HCT116 (cell line): ENCODE measurements around the gene SRPX. TPM values are rescaled to one million over a fixed set of nuclear protein-coding genes. Genes with fewer than 3 reads are reported as not detected.

Source experiments
- ATAC-seq: fragments of 200-7000 bp; cut with Tn5 transposase; 2 replicates; pipeline ENCODE4 v1.9.1; 2020; ENCODE audit warnings: mild to moderate bottlenecking, moderate library complexity
- BruUV-seq: library from RNA; stranded (reverse); fragments of 400-500 nt; replicated peaks from 2 replicates; lab custom pipeline; 2021; lab: Mats Ljungman, UMichigan
- CTCF ChIA-PET: fragments of 300-600 bp; sonication (Branson Sonifier 250); formaldehyde crosslinking; loops from one replicate; lab custom pipeline; 2021; ENCODE audit warnings: antibody characterized with exemption; lab: Charles Lee
- POLR2A ChIA-PET: fragments of 300-600, 350-600 bp; sonication (Branson Sonifier 250); formaldehyde crosslinking; loops from one replicate; lab custom pipeline; 2021; ENCODE audit warnings: antibody characterized with exemption; lab: Charles Lee
- RAD21 ChIA-PET, 2 experiments: fragments of 300-600 bp; sonication (Branson Sonifier 250); formaldehyde crosslinking; loops; one replicate each; lab custom pipeline; 2023; ENCODE audit warnings: low total read pairs in 2 of 2; ENCODE audit not compliant: uncharacterized antibody in 2 of 2, unreplicated experiment in 2 of 2, low non-redundant PET in 1 of 2; lab: Charles Lee
- DNase-seq: peaks from one replicate; pipeline ENCODE4 v3.0.0-alpha.2; 2010; ENCODE audit warnings: low read depth, low spot score
- H2AFZ ChIP-seq: fragments of 200-600 bp; shearing (Covaris generic), sonication (generic); 2 replicates; pipeline ENCODE4 v1.6.1; 2017; ENCODE audit warnings: low read depth, mixed run types, mixed read lengths, antibody characterized with exemption, low read length; ENCODE audit not compliant: poor library complexity, severe bottlenecking
- H3K27ac ChIP-seq: 2 replicates; pipeline ENCODE4 v1.5.1; 2012; ENCODE audit warnings: low read depth, low read length
- H3K27me3 ChIP-seq: fragments of 200-600 bp; sonication (generic); 2 replicates; pipeline ENCODE4 v1.6.1; 2016; ENCODE audit warnings: mixed run types, low read length, mixed read lengths; ENCODE audit not compliant: insufficient read depth
- H3K36me3 ChIP-seq, 2 experiments: fragments of 200-500 bp in 1 of 2; fragments of 200-600 bp in 1 of 2; sonication (Bioruptor generic) in 1 of 2; sonication (generic) in 1 of 2; 2 replicates each; pipeline versions ENCODE4 v1.5.1 to v1.6.1; 2014 to 2016; ENCODE audit warnings: low read length in 2 of 2, inconsistent platforms in 1 of 2, mixed read lengths in 1 of 2, mixed run types in 1 of 2; ENCODE audit not compliant: insufficient read depth in 2 of 2, control insufficient read depth in 1 of 2
- H3K4me1 ChIP-seq, 2 experiments: fragments of 200-600 bp in 1 of 2; sonication (generic) in 1 of 2; 2 replicates each; pipeline versions ENCODE4 v1.5.1 to v1.6.1; 2012 to 2017; ENCODE audit warnings: low read length in 2 of 2, inconsistent platforms in 1 of 2, mild to moderate bottlenecking in 1 of 2, mixed read lengths in 1 of 2, mixed run types in 1 of 2, moderate library complexity in 1 of 2; ENCODE audit not compliant: insufficient read depth in 2 of 2, control insufficient read depth in 1 of 2
- H3K4me2 ChIP-seq: fragments of 200-600 bp; sonication (generic); 2 replicates; pipeline ENCODE4 v1.6.1; 2017; ENCODE audit warnings: mixed run types, low read length, mixed read lengths
- H3K4me3 ChIP-seq, 2 experiments: fragments of 200-600 bp in 1 of 2; sonication (generic) in 1 of 2; replicated peaks in 1 of 2; 2 replicates each; pipeline ENCODE4 v1.5.1; 2011 to 2016; ENCODE audit warnings: low read length in 2 of 2, control low read depth in 1 of 2, low read depth in 1 of 2, mild to moderate bottlenecking in 1 of 2, mixed read lengths in 1 of 2, mixed run types in 1 of 2
- H3K79me2 ChIP-seq: fragments of 200-600 bp; sonication (generic); 2 replicates; pipeline ENCODE4 v1.6.1; 2017; ENCODE audit warnings: mild to moderate bottlenecking, mixed run types, low read length, moderate library complexity, mixed read lengths; ENCODE audit not compliant: insufficient read depth
- H3K9ac ChIP-seq: fragments of 200-600 bp; sonication (generic); 2 replicates; pipeline ENCODE4 v1.6.1; 2016; ENCODE audit warnings: low read length, mixed read lengths
- H3K9me2 ChIP-seq: fragments of 200-600 bp; sonication (generic), shearing (Covaris generic); 2 replicates; pipeline ENCODE4 v1.6.1; 2017; ENCODE audit warnings: mixed run types, mild to moderate bottlenecking, moderate library complexity; ENCODE audit not compliant: insufficient read depth
- H3K9me3 ChIP-seq, 2 experiments: fragments of 200-500 bp in 1 of 2; fragments of 200-600 bp in 1 of 2; sonication (Bioruptor generic) in 1 of 2; sonication (generic) in 1 of 2; 2 replicates each; pipeline ENCODE4 v1.6.1; 2014 to 2017; ENCODE audit warnings: low read length in 2 of 2, mixed read lengths in 2 of 2, inconsistent platforms in 1 of 2, low read depth in 1 of 2, mild to moderate bottlenecking in 1 of 2, mixed run types in 1 of 2, moderate library complexity in 1 of 2; ENCODE audit not compliant: control insufficient read depth in 1 of 2, insufficient read depth in 1 of 2
- H4K20me1 ChIP-seq: fragments of 200-600 bp; sonication (generic), shearing (Covaris generic); 2 replicates; pipeline ENCODE4 v1.6.1; 2017; ENCODE audit warnings: mixed run types, mild to moderate bottlenecking, moderate library complexity; ENCODE audit not compliant: insufficient read depth
- CBX3 ChIP-seq: IDR thresholded peaks from 2 replicates; pipeline ENCODE4 v1.6.1; 2012; ENCODE audit warnings: low read depth
- ELF1 ChIP-seq: IDR thresholded peaks from 2 replicates; pipeline ENCODE4 v1.6.1; 2012; ENCODE audit warnings: low read depth, borderline replicate concordance
- EZH2 ChIP-seq: fragments of 200-600 bp; sonication (generic); IDR thresholded peaks from 2 replicates; pipeline ENCODE4 v1.6.1; 2017; ENCODE audit warnings: antibody characterized with exemption, mixed run types
- EZH2phosphoT487 ChIP-seq: fragments of 200-600 bp; IDR thresholded peaks from 2 replicates; pipeline ENCODE4 v1.6.1; 2018; ENCODE audit warnings: antibody characterized with exemption, borderline replicate concordance
- FOSL1 ChIP-seq: IDR thresholded peaks from 2 replicates; pipeline ENCODE4 v1.6.1; 2012; ENCODE audit warnings: low read depth
- JUND ChIP-seq: IDR thresholded peaks from 2 replicates; pipeline ENCODE4 v1.6.1; 2012
- POLR2A ChIP-seq: IDR thresholded peaks from 2 replicates; pipeline ENCODE4 v1.7.0; 2011; ENCODE audit warnings: borderline replicate concordance; ENCODE audit not compliant: insufficient read depth, insufficient read length; ENCODE audit errors: extremely low read depth
- POLR2AphosphoS5 ChIP-seq: IDR thresholded peaks from 2 replicates; pipeline ENCODE4 v1.6.1; 2011; ENCODE audit warnings: mild to moderate bottlenecking, low read depth, low read length, moderate library complexity
- RAD21 ChIP-seq: IDR thresholded peaks from 2 replicates; pipeline ENCODE4 v1.6.1; 2012; ENCODE audit warnings: low read depth, mild to moderate bottlenecking
- SRF ChIP-seq: IDR thresholded peaks from 2 replicates; pipeline ENCODE4 v1.6.1; 2012; ENCODE audit warnings: low read depth
- TCF7L2 ChIP-seq: IDR thresholded peaks from 2 replicates; pipeline ENCODE4 v1.7.0; 2011; ENCODE audit warnings: borderline replicate concordance, inconsistent platforms; ENCODE audit not compliant: insufficient read depth, insufficient read length; ENCODE audit errors: extremely low read depth
- ZFX ChIP-seq: fragments of 450-650 bp; IDR thresholded peaks from 2 replicates; pipeline ENCODE4 v1.6.1; 2017
- intact Hi-C: fragments of 100-400 bp; cut with micrococcal nuclease; formaldehyde crosslinking; loops from 2 replicates; pipeline ENCODE4 v1.10.0; 2022
- total RNA-seq: library from RNA; stranded (reverse); gene quantifications from one replicate; pipeline ENCODE4 v1.2.1, GENCODE V29; 2021; ENCODE audit not compliant: unreplicated experiment
- TF ChIP-seq, protein P1 (sequence below): IDR thresholded peaks from 2 replicates; pipeline ENCODE4 v1.6.1; 2012; ENCODE audit warnings: low read depth
- TF ChIP-seq, protein P2 (sequence below): IDR thresholded peaks from 2 replicates; pipeline ENCODE4 v1.6.1; 2012
- TF ChIP-seq, protein P3 (sequence below): IDR thresholded peaks from 2 replicates; pipeline ENCODE4 v1.6.1; 2012

The SRPX gene
- total RNA-seq, 1 experiment from 2014 or later: 18.2 TPM

DNA sequence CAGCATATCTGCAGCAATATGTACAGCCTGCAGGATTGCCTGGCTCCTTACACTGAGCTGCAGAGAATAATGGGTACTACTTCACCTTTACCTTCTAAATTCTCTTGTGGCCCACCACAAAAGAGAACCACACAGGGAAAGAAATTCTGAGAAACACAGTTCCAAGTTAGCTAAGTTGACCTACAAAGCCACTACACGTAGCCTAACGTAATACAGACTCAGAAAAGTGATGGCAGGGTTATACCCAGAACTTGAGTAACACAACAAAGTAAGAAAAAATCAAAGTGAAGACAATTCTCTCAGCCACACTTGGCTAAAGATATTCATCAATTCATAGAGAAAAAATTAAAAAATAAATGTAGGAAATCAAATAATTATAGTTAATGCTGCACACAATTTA is 26.4 kb upstream of the SRPX start:
- H2AFZ ChIP-seq: no peak overlapping the region
- H3K79me2 ChIP-seq: no peaks in the 10 kb centered on the region
- DNase-seq (no peak), ATAC-seq (no peak)
- BruUV-seq: no TSS peak
- no peaks in the 10 kb centered on the region for H3K36me3 ChIP-seq
- intact Hi-C loops: no loop called here
- ChIA-PET RAD21 (no interaction called here), CTCF (no interaction called here), POLR2A (no interaction called here)
- H3K9me2 ChIP-seq: no peaks in the 10 kb centered on the region
- H3K4me3 ChIP-seq: no peak overlapping the region
- no peaks in the 10 kb centered on the region for H3K27me3 ChIP-seq
- no peak overlapping the region for H3K27ac ChIP-seq
- no peaks in the 10 kb centered on the region for H3K4me1 ChIP-seq
- H3K9ac ChIP-seq: no peak overlapping the region
- no peak overlapping the region for H3K4me2 ChIP-seq
- no peaks in the 10 kb centered on the region for H3K9me3 ChIP-seq
- no peak for TF ChIP-seq TCF7L2
- TF ChIP-seq JUND: no peak
- no peak for TF ChIP-seq SRF
- TF ChIP-seq, protein P1, sequence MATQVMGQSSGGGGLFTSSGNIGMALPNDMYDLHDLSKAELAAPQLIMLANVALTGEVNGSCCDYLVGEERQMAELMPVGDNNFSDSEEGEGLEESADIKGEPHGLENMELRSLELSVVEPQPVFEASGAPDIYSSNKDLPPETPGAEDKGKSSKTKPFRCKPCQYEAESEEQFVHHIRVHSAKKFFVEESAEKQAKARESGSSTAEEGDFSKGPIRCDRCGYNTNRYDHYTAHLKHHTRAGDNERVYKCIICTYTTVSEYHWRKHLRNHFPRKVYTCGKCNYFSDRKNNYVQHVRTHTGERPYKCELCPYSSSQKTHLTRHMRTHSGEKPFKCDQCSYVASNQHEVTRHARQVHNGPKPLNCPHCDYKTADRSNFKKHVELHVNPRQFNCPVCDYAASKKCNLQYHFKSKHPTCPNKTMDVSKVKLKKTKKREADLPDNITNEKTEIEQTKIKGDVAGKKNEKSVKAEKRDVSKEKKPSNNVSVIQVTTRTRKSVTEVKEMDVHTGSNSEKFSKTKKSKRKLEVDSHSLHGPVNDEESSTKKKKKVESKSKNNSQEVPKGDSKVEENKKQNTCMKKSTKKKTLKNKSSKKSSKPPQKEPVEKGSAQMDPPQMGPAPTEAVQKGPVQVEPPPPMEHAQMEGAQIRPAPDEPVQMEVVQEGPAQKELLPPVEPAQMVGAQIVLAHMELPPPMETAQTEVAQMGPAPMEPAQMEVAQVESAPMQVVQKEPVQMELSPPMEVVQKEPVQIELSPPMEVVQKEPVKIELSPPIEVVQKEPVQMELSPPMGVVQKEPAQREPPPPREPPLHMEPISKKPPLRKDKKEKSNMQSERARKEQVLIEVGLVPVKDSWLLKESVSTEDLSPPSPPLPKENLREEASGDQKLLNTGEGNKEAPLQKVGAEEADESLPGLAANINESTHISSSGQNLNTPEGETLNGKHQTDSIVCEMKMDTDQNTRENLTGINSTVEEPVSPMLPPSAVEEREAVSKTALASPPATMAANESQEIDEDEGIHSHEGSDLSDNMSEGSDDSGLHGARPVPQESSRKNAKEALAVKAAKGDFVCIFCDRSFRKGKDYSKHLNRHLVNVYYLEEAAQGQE: no peak
- TF ChIP-seq, protein P2, sequence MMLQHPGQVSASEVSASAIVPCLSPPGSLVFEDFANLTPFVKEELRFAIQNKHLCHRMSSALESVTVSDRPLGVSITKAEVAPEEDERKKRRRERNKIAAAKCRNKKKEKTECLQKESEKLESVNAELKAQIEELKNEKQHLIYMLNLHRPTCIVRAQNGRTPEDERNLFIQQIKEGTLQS: no peak
- no peak for TF ChIP-seq ZFX
- no peak for TF ChIP-seq ELF1
- no peak for TF ChIP-seq EZH2phosphoT487
- no peak for TF ChIP-seq EZH2
- TF ChIP-seq POLR2A: no peak
- TF ChIP-seq, protein P3, sequence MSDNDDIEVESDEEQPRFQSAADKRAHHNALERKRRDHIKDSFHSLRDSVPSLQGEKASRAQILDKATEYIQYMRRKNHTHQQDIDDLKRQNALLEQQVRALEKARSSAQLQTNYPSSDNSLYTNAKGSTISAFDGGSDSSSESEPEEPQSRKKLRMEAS: no peak
- TF ChIP-seq POLR2AphosphoS5: no peak
- TF ChIP-seq FOSL1: no peak
- TF ChIP-seq RAD21: no peak
- no peak for TF ChIP-seq CBX3
- no peaks in the 10 kb centered on the region for H4K20me1 ChIP-seq
